T-cell (primary cell): ENCODE results near the gene NXPE3. TPM values are rescaled to one million over a fixed set of nuclear protein-coding genes. Genes with fewer than 3 reads are reported as not detected.
A peak's percentile ranks its signal among the peaks of the same experiment; 100 is the strongest.

Experiments
- ATAC-seq, 4 experiments: fragments of 200-7000 bp in 3 of 4; fragments of 150-1000 bp in 1 of 4; cut with Tn5 transposase; replicated peaks in 1 of 4; 1 replicate in 3 of 4; 2 replicates in 1 of 4; pipeline ENCODE4 v1.10.0; 2021; ENCODE audit warnings: moderate library complexity in 3 of 4, mild to moderate bottlenecking in 2 of 4, moderate number of reproducible peaks in 1 of 4
- CTCF ChIA-PET, 2 donors: fragments of 300-600 bp; sonication (Branson Sonifier 250); formaldehyde crosslinking; loops; one replicate each; lab custom pipeline; 2022; ENCODE audit warnings: antibody characterized with exemption in 2 of 2; lab: Charles Lee
- POLR2A ChIA-PET, 2 donors: fragments of 300-600 bp; sonication (Branson Sonifier 250); formaldehyde crosslinking; loops; one replicate each; lab custom pipeline; 2022; ENCODE audit warnings: antibody characterized with exemption in 2 of 2; lab: Charles Lee
- DNase-seq, 35 experiments: peaks; one replicate each; pipeline versions ENCODE4 v3.0.0 to v3.0.0-alpha.2; 2013 to 2023
- H3K27ac ChIP-seq: one replicate; pipeline ENCODE4 v1.5.1; 2013; ENCODE audit warnings: low read length
- H3K27me3 ChIP-seq, 2 experiments: replicated peaks in 1 of 2; 1 replicate in 1 of 2; 2 replicates in 1 of 2; pipeline versions ENCODE4 v1.6.1 to v1.7.0; 2013; ENCODE audit warnings: low read length in 1 of 2, mixed read lengths in 1 of 2; ENCODE audit not compliant: control insufficient read depth in 2 of 2, insufficient read depth in 2 of 2; ENCODE audit errors: extremely low read depth in 1 of 2
- H3K36me3 ChIP-seq, 2 donors: 1 replicate in 1 of 2; 2 replicates in 1 of 2; pipeline versions ENCODE4 v1.6.1 to v1.7.0; 2013; ENCODE audit warnings: low read length in 1 of 2; ENCODE audit not compliant: control insufficient read depth in 2 of 2, insufficient read depth in 1 of 2; ENCODE audit errors: extremely low read depth in 1 of 2
- H3K4me1 ChIP-seq, 2 experiments: 1 replicate in 1 of 2; 2 replicates in 1 of 2; pipeline versions ENCODE4 v1.6.1 to v1.7.0; 2013; ENCODE audit warnings: low read length in 2 of 2, mixed read lengths in 1 of 2; ENCODE audit not compliant: insufficient read depth in 2 of 2, control insufficient read depth in 1 of 2; ENCODE audit errors: extremely low read depth in 1 of 2
- H3K4me3 ChIP-seq, 2 donors: 1 replicate in 1 of 2; 2 replicates in 1 of 2; pipeline versions ENCODE4 v1.5.1 to v1.7.0; 2013; ENCODE audit warnings: mild to moderate bottlenecking in 2 of 2, low read length in 1 of 2, moderate library complexity in 1 of 2; ENCODE audit not compliant: control insufficient read depth in 1 of 2; ENCODE audit errors: extremely low read depth in 1 of 2
- H3K9me3 ChIP-seq: 2 replicates; pipeline ENCODE4 v1.7.0; 2013
- H3K27ac Mint-ChIP-seq, 2 donors: one replicate each; pipeline ENCODE4 v1.8.0; 2020 to 2021; ENCODE audit warnings: mild to moderate bottlenecking in 2 of 2, mixed read lengths in 2 of 2
- H3K27me3 Mint-ChIP-seq, 2 donors: one replicate each; pipeline ENCODE4 v1.8.0; 2021 to 2022; ENCODE audit warnings: mixed read lengths in 2 of 2
- H3K36me3 Mint-ChIP-seq: one replicate; pipeline ENCODE4 v1.8.0; 2021; ENCODE audit warnings: mixed read lengths
- H3K4me1 Mint-ChIP-seq, 3 donors: one replicate each; pipeline ENCODE4 v1.8.0; 2020 to 2022; ENCODE audit warnings: mixed read lengths in 3 of 3, mild to moderate bottlenecking in 1 of 3
- H3K4me3 Mint-ChIP-seq, 3 donors: one replicate each; pipeline ENCODE4 v1.8.0; 2020 to 2022; ENCODE audit warnings: mild to moderate bottlenecking in 3 of 3, mixed read lengths in 3 of 3, moderate library complexity in 3 of 3
- H3K9me3 Mint-ChIP-seq, 3 donors: one replicate each; pipeline ENCODE4 v1.8.0; 2020 to 2022; ENCODE audit warnings: mixed read lengths in 3 of 3
- WGBS: methylation state at CpG from one replicate; pipeline ENCODE4 v1.1.5; 2013; ENCODE audit warnings: missing lambda C conversion rate; ENCODE audit not compliant: insufficient coverage; 5-methylcytosine and 5-hydroxymethylcytosine counted together
- total RNA-seq, 35 experiments: library from RNA in 6 of 35; stranded (reverse) in 6 of 35; fragments of 120-200 nt in 1 of 35; gene quantifications; one replicate each; pipeline versions ENCODE4 v1.2.1 to v1.2.4 and lab custom pipeline; 2013 to 2026

Gene NXPE3
- total RNA-seq, 5 donors from 2014 or later (not counting 1 experiment from before 2014, with no cell fraction given) = 38.0 to 44.8 (median 41.3) TPM

DNA sequence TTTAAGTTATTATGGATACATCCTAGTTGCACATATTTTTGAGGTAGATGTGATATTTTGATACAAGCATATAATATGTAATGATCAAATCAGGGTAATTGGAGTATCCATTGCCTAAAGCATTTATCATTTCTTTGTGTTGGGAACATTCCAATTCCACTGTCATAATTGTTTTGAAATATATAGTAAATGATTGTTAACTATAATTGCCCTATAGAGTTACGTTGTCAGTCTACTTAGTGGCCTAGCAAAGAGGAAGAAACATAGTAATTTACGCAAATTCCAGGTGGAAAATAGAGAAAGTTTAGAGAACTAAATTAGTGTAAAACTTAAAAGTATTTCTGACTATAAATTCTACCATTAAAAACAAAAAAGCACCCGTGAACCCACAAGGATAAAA is 24.9 kb downstream of the NXPE3 start:
- WGBS = no CpG with 5 or more reads among the region's 3 CpGs
- ATAC-seq = no peak
- H3K27ac ChIP-seq = no peak overlapping the region
- Mint-ChIP-seq H3K4me3 (no peak overlapping the region), H3K4me1 (peaks cover 37 to 53% (median 40%) of the 10 kb centered on the region in 3 donors), H3K36me3 (peaks cover 53% of the 10 kb centered on the region), H3K27me3 (no peaks in the 10 kb centered on the region), H3K27ac (peak overlapping the region; percentile 73 to 81), H3K9me3 (no peaks in the 10 kb centered on the region)
- peaks cover 0 to 3% of the 10 kb centered on the region in 2 experiments for H3K4me1 ChIP-seq
- no peak for DNase-seq
- H3K9me3 ChIP-seq = no peaks in the 10 kb centered on the region
- ChIA-PET POLR2A (interaction anchor here in 1 of 2 donors (0.9 kb wide), 1 partner anchor 16 kb away, joined by 3 read pairs; no protein-coding TSS in a partner anchor), CTCF (interaction anchor here (0.6 to 3.9 kb wide), 10 partner anchors 11 to 732 kb away, joined by 3 to 24 read pairs (median 4); partner anchors contain the start of gene NXPE3 (in 1 of the 2))
- no peak overlapping the region for H3K4me3 ChIP-seq
- peaks cover 0 to 34% of the 10 kb centered on the region in 2 donors for H3K36me3 ChIP-seq
- no peaks in the 10 kb centered on the region for H3K27me3 ChIP-seq

DNA sequence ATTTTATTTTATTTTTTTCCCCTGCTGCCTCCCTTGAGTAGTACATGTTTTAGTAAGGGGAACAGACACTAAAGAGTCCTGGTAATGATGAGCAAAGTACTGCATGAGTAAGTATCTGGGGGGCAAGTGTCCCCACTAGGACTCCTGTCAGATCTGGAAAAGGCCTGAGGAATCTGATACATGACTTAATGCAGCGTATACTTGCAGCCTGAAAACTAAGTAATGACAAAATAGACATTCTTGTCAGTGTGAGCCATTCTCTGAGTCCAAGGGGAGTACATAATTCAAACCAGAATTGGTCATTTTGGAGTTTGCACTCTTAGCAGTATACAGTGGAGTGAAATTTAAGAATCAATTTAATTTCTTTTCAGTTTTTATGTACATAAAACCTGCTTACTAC is 27.5 kb downstream of the NXPE3 start:
- H3K9me3 ChIP-seq = no peaks in the 10 kb centered on the region
- H3K4me3 Mint-ChIP-seq = no peak overlapping the region
- POLR2A ChIA-PET = interaction anchor here in 1 of 2 donors (0.7 kb wide), 1 partner anchor 282 kb away, joined by 3 read pairs; no protein-coding TSS in a partner anchor
- no peak overlapping the region for H3K27ac ChIP-seq
- CTCF ChIA-PET = interaction anchor here (1.0 to 6.8 kb wide), 14 partner anchors 10 to 730 kb away, joined by 3 to 112 read pairs (median 8); no protein-coding TSS in a partner anchor
- peaks cover 0 to 20% of the 10 kb centered on the region in 2 donors for H3K36me3 ChIP-seq
- no peak overlapping the region for H3K4me3 ChIP-seq
- no peak for DNase-seq
- peaks cover 7 to 12% of the 10 kb centered on the region in 2 experiments for H3K4me1 ChIP-seq
- no peaks in the 10 kb centered on the region for H3K9me3 Mint-ChIP-seq
- no peaks in the 10 kb centered on the region for H3K27me3 Mint-ChIP-seq
- H3K36me3 Mint-ChIP-seq = peaks cover 40% of the 10 kb centered on the region
- no peaks in the 10 kb centered on the region for H3K27me3 ChIP-seq
- ATAC-seq = no peak
- H3K27ac Mint-ChIP-seq = peak overlapping the region in 1 of 2 donors; percentile 44
- peaks cover 36 to 51% (median 49%) of the 10 kb centered on the region in 3 donors for H3K4me1 Mint-ChIP-seq
- WGBS = 100% methylated on average over 1 of the region's 1 CpG

DNA sequence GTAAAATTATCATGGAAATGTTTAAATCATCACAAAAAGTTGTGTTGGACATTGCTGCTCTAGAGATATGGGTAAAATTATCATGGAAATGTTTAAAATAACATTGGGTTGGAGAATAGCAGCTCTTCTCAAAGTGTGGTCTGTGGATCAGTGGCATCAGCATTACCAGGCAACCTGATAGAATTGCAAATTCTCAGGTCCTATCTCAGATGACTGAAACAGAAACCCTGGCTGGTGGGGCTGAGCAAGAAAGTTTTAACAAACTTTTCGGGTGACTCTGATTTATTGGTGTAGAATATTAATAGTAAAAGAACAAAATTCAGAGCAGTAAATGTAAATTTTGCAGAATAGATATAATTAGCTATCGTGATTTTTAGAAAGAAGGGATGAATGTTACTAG is 28.9 kb downstream of the NXPE3 start:
- H3K9me3 Mint-ChIP-seq = no peaks in the 10 kb centered on the region
- peaks cover 40 to 48% (median 46%) of the 10 kb centered on the region in 3 donors for H3K4me1 Mint-ChIP-seq
- H3K9me3 ChIP-seq = no peaks in the 10 kb centered on the region
- H3K36me3 ChIP-seq = peaks cover 0 to 11% of the 10 kb centered on the region in 2 donors
- no peaks in the 10 kb centered on the region for H3K27me3 Mint-ChIP-seq
- peaks cover 33% of the 10 kb centered on the region for H3K36me3 Mint-ChIP-seq
- ATAC-seq (no peak), DNase-seq (no peak)
- peaks cover 7 to 12% of the 10 kb centered on the region in 2 experiments for H3K4me1 ChIP-seq
- no peak overlapping the region for H3K4me3 Mint-ChIP-seq
- ChIA-PET CTCF (interaction anchor here (0.6 to 6.8 kb wide), 20 partner anchors 8 to 1312 kb away, joined by 3 to 112 read pairs (median 4); no protein-coding TSS in a partner anchor), POLR2A (interaction anchor here (0.5 to 0.7 kb wide), 6 partner anchors 19 to 472 kb away, joined by 3 to 5 read pairs (median 3); no protein-coding TSS in a partner anchor)
- H3K27ac ChIP-seq = no peak overlapping the region
- peak overlapping the region in 1 of 2 donors; percentile 2 for H3K27ac Mint-ChIP-seq
- no peaks in the 10 kb centered on the region for H3K27me3 ChIP-seq
- H3K4me3 ChIP-seq = no peak overlapping the region
- WGBS = 13% methylated on average over 1 of the region's 2 CpGs

DNA sequence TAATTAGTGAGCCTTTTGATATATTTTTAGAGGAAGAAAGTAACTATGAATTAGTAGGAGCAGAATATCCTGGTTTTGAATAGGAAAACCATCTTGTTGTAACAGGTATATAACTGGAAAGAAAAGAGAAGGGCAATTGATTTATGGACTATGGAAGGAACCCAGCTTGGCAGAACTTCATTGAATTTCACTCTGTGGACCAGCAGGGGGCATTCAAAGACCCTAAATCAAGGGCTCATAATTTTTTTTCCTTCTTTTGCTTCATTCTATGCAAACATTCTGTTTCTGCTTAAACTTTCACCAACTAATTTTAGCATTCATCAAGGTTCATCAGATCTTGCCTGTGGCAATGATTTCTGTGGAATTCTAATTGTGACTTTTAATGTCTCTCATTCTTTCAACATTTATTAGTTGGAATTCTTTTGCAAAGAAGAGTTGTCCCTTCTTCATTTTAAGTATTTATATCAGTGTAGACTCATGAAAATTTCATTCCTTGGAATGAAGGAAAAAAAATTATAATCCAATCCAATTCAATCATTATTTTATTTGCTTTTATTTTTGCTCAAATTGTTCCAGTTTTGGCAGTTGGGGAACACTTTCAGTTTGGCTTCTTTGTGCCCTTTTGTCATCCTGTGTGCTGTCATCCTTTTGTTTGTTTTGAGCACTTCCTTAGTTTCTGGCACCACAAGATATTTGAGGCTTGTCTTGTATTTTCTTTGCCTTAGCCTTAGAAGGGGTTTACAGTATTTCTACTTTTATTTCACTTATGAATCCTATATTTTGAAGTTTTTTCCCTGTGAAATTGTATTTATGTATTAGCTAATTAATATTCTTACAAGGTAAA is 30.4 kb downstream of the NXPE3 start:
- Histone ChIP-seq H3K9me3 (no peaks in the 10 kb centered on the region), H3K36me3 (peaks cover 0 to 5% of the 10 kb centered on the region in 2 donors), H3K27me3 (no peaks in the 10 kb centered on the region), H3K4me3 (no peak overlapping the region), H3K27ac (peak overlapping the region; percentile 50), H3K4me1 (peaks cover 4 to 19% of the 10 kb centered on the region in 2 experiments)
- POLR2A ChIA-PET = interaction anchor here in 1 of 2 donors (0.7 kb wide), 1 partner anchor 123 kb away, joined by 3 read pairs; no protein-coding TSS in a partner anchor
- peak in 26 of 35 experiments; percentile 15 to 76 (median 32) for DNase-seq
- peak overlapping the region in 2 of 3 donors; percentile 7 to 22 for H3K4me3 Mint-ChIP-seq
- peak; percentile 74 to 80 (median 76) for ATAC-seq
- CTCF ChIA-PET = interaction anchor here (0.6 to 6.8 kb wide), 13 partner anchors 9 to 727 kb away, joined by 3 to 112 read pairs (median 6); partner anchors contain the start of gene NFKBIZ (in 1 of the 2)
- H3K27me3 Mint-ChIP-seq = no peaks in the 10 kb centered on the region
- H3K4me1 Mint-ChIP-seq = peaks cover 42 to 48% (median 44%) of the 10 kb centered on the region in 3 donors
- peaks cover 20% of the 10 kb centered on the region for H3K36me3 Mint-ChIP-seq
- H3K27ac Mint-ChIP-seq = peak overlapping the region; percentile 74 to 84
- H3K9me3 Mint-ChIP-seq = no peaks in the 10 kb centered on the region

DNA sequence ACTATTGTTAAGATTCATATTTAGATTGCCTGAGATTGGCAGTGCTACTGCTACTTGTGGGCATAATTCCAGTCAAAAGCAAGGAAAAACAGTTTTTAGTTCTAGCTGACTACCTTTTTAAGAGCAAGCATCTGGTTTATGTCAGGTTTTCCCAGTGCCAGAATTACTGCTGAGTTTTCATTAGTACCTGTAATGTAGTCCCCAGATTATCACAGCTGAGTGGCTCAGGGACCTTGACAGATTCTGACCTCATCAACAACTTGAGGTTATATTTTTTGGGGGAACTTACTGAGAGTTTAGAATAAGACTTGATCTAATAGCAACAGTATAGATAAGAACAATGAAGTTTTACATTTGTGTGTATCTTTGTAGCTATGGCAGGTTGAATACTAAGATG is 31.0 kb downstream of the NXPE3 start:
- H3K27me3 Mint-ChIP-seq = no peaks in the 10 kb centered on the region

DNA sequence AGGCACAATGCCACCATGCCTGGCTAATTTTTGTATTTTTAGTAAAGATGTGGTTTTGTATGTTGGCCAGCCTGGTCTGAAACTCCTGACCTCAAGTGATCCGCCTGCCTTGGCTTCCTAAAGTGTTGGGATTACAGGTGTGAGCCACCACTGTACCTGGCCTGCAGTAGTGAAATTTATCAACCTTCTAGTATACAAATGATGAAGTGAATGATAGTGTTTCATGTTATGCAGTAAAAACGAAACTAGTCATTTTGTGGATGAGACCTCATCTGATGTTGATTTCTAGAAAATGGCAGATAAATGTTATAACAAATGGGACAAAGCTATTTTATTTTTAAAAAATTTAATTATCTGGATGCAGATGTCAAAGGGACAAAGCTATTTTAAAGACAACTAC is 32.9 kb downstream of the NXPE3 start:
- POLR2A ChIA-PET = interaction anchor here in 1 of 2 donors (0.6 to 0.7 kb wide), 2 partner anchors 42 to 56 kb away, joined by 3 to 10 read pairs; no protein-coding TSS in a partner anchor
- no peak for ATAC-seq
- H3K9me3 Mint-ChIP-seq = no peaks in the 10 kb centered on the region
- H3K4me3 Mint-ChIP-seq = no peak overlapping the region
- Histone ChIP-seq H3K27ac (no peak overlapping the region), H3K36me3 (peaks cover 0 to 2% of the 10 kb centered on the region in 2 donors), H3K9me3 (no peaks in the 10 kb centered on the region), H3K4me3 (no peak overlapping the region), H3K4me1 (peaks cover 6 to 25% of the 10 kb centered on the region in 2 experiments), H3K27me3 (no peaks in the 10 kb centered on the region)
- no peaks in the 10 kb centered on the region for H3K27me3 Mint-ChIP-seq
- 25% methylated on average over 1 of the region's 2 CpGs for WGBS
- CTCF ChIA-PET = interaction anchor here (0.7 to 6.8 kb wide), 16 partner anchors 9 to 725 kb away, joined by 3 to 112 read pairs (median 6); partner anchors contain the start of gene NXPE3 (in 1 of the 2)
- peaks cover 8% of the 10 kb centered on the region for H3K36me3 Mint-ChIP-seq
- DNase-seq = no peak
- peak overlapping the region in 1 of 2 donors; percentile 19 for H3K27ac Mint-ChIP-seq
- peaks cover 47 to 54% (median 52%) of the 10 kb centered on the region in 3 donors for H3K4me1 Mint-ChIP-seq

More for the DNA sequence above, 31.0 kb downstream of the NXPE3 start:
- CTCF ChIA-PET = interaction anchor here (0.8 to 6.8 kb wide), 10 partner anchors 17 to 726 kb away, joined by 3 to 112 read pairs (median 6); partner anchors contain the start of gene NFKBIZ (in 1 of the 2)
- H3K36me3 Mint-ChIP-seq = peaks cover 15% of the 10 kb centered on the region
- H3K9me3 ChIP-seq = no peaks in the 10 kb centered on the region
- no peaks in the 10 kb centered on the region for H3K9me3 Mint-ChIP-seq
- peaks cover 6 to 25% of the 10 kb centered on the region in 2 experiments for H3K4me1 ChIP-seq
- no peak overlapping the region for H3K4me3 Mint-ChIP-seq
- no peak for DNase-seq
- peak in 1 of 4 experiments; percentile 20 for ATAC-seq
- no peak overlapping the region for H3K4me3 ChIP-seq
- peaks cover 0 to 5% of the 10 kb centered on the region in 2 donors for H3K36me3 ChIP-seq
- peaks cover 45 to 50% (median 45%) of the 10 kb centered on the region in 3 donors for H3K4me1 Mint-ChIP-seq
- peak overlapping the region; percentile 50 for H3K27ac ChIP-seq
- no peaks in the 10 kb centered on the region for H3K27me3 ChIP-seq
- peak overlapping the region; percentile 74 to 84 for H3K27ac Mint-ChIP-seq
- POLR2A ChIA-PET = interaction anchor here in 1 of 2 donors (0.9 to 1.0 kb wide), 2 partner anchors 19 to 732 kb away, joined by 3 to 5 read pairs; no protein-coding TSS in a partner anchor
